ENCODE measurements around the gene CASP14.

The CASP14 gene

DNA sequence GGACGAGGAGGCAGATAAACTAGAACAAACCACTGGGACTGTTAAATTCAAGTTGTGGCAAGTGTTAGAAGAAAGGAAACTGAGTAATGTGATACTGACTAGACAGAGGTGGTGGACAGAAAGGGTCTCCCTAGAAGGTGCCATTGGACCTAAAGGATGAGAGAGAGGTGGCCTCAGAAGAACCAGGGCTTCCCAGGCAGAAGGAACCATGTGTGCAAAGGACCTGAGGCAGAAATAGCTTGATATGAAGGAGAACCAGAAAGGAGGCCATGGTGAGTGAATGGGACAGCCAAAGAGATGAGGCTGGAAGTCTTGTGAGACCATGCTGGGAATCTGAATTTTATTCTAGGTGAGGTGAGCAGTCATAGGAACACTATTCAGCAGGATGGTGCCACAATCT, 55.1 kb downstream of the CASP14 start:
- H3K4me1 Mint-ChIP-seq = peaks cover 16% of the 10 kb centered on the region
- H3K9me3 Mint-ChIP-seq = peaks cover 43% of the 10 kb centered on the region
- no peak overlapping the region for H3K4me3 Mint-ChIP-seq
- no peak overlapping the region for H3K27ac Mint-ChIP-seq
- H3K36me3 Mint-ChIP-seq (ENCODE audit: low read depth) = peaks cover 8% of the 10 kb centered on the region
- DNase-seq = no peak
- peaks cover 15% of the 10 kb centered on the region for H3K27me3 Mint-ChIP-seq (ENCODE audit: low read depth, poor library complexity)
- TF ChIP-seq, protein P1, sequence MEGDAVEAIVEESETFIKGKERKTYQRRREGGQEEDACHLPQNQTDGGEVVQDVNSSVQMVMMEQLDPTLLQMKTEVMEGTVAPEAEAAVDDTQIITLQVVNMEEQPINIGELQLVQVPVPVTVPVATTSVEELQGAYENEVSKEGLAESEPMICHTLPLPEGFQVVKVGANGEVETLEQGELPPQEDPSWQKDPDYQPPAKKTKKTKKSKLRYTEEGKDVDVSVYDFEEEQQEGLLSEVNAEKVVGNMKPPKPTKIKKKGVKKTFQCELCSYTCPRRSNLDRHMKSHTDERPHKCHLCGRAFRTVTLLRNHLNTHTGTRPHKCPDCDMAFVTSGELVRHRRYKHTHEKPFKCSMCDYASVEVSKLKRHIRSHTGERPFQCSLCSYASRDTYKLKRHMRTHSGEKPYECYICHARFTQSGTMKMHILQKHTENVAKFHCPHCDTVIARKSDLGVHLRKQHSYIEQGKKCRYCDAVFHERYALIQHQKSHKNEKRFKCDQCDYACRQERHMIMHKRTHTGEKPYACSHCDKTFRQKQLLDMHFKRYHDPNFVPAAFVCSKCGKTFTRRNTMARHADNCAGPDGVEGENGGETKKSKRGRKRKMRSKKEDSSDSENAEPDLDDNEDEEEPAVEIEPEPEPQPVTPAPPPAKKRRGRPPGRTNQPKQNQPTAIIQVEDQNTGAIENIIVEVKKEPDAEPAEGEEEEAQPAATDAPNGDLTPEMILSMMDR (IDR thresholded peaks at IDR 0.05) = no peak

DNA sequence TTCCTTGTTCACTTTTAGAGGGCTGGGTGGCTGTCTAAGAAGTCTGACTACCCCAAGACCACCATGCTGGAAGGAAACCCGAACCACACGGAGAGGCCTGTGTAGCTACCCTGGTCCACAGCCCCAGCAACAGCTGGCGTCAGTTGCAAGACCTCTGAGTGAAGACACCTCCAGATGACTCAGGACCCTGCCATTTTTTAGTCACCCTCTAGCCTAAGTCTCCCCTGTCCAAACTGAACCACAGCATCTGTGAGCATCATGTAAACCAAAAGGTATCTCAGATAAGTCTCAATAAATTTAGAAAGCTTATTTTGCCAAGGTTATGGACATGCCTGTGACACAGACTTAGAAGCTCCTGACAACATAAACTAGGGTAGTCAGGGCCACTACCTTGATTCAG, 55.8 kb downstream of the CASP14 start:
- Mint-ChIP-seq H3K4me1 (peaks cover 16% of the 10 kb centered on the region), H3K4me3 (no peak overlapping the region), H3K9me3 (peaks cover 43% of the 10 kb centered on the region), H3K36me3 (ENCODE audit: low read depth) (peaks cover 8% of the 10 kb centered on the region), H3K27ac (no peak overlapping the region), H3K27me3 (ENCODE audit: low read depth, poor library complexity) (peaks cover 8% of the 10 kb centered on the region)
- TF ChIP-seq, protein P1 (IDR thresholded peaks at IDR 0.05) = no peak
- no peak for DNase-seq

DNA sequence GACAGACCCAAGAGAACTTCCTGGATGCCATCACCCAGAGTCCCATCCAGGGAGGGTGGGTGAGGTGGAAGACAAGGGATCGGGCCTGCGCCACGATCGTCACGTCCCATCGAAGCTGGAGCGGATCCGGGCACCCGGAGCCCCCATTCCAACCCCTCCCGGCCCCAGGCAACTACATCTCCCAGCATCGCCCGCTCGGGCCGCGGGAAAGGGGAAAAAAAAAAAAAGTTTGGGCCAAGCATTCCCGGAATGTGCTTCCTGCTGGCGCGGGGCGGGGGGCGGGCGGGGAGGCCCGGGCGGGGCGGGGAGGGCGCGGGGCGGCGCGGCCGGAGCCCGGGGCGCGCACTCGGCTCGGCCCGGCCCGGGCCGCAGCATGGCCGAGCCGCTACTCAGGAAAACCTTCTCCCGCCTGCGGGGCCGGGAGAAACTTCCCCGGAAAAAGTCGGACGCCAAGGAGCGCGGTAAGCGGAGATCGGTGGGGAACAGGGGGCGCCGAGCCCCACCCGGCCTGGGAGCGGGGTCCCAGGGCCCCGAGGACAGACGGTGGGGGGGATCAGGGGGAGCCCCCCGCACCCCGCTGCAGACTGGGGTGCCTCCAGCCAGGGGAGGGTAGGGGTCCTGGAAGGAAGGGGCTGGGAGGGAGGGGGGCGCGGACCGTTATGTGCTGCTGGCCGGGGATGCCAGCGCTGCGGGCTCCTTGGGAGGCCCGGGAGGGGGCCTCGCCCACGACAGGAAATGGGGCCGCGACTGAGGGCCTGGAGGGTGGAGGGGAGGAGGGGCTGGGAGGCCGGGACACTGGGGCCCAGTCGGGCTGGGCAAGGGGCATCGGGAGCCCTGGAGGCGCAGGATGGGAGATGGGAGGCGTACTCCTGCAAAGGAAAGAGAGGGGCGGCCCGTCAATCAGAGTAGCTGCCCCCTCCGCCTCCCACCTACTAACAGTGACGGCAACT, 58.1 kb downstream of the CASP14 start, which contains the start of gene SYDE1:
TSS of gene SYDE1 (plus strand) at position 341 of the 950 bp plus-strand sequence. CDS start at position 374, 33 bp downstream.
- H3K4me1 Mint-ChIP-seq = peaks cover 16% of the 10 kb centered on the region
- H3K27ac Mint-ChIP-seq = peak within 1 kb of the TSS; percentile 90
- H3K9me3 Mint-ChIP-seq = peaks cover 32% of the 10 kb centered on the region
- H3K36me3 Mint-ChIP-seq (ENCODE audit: low read depth) = peaks cover 10% of the 10 kb centered on the region
- peak; percentile 62 for DNase-seq
- TF ChIP-seq, protein P1 (IDR thresholded peaks at IDR 0.05) = no peak
- peaks cover 6% of the 10 kb centered on the region for H3K27me3 Mint-ChIP-seq (ENCODE audit: low read depth, poor library complexity)
- H3K4me3 Mint-ChIP-seq = peak within 1 kb of the TSS; percentile 86

Measured in nephron progenitor cell (in vitro differentiated cells).